IMR-90 (cell line): ENCODE measurements around the gene NOX3. TPM values are rescaled to one million over a fixed set of nuclear protein-coding genes. Genes with fewer than 3 reads are reported as not detected.

Experiments used
- ATAC-seq: fragments of 200-7000 bp; cut with Tn5 transposase; 2 replicates; pipeline ENCODE4 v1.9.1; 2020; ENCODE audit warnings: low read depth, mild to moderate bottlenecking, moderate library complexity
- BruUV-seq: library from RNA; stranded (reverse); fragments of 400-500 nt; replicated peaks from 2 replicates; lab custom pipeline; 2021; lab: Mats Ljungman, UMichigan
- CTCF ChIA-PET: fragments of 300-600 bp; formaldehyde crosslinking; extraction: SDS; loops from one replicate; lab custom pipeline; 2021; ENCODE audit warnings: antibody characterized with exemption; lab: Yijun Ruan, JAX
- POLR2A ChIA-PET: fragments of 300-600 bp; sonication (Branson Sonifier 250); formaldehyde crosslinking; loops from one replicate; lab custom pipeline; 2022; ENCODE audit warnings: antibody characterized with exemption; ENCODE audit not compliant: unreplicated experiment; lab: Charles Lee
- DNase-seq: peaks from one replicate; pipeline ENCODE4 v3.0.0; 2013
- H2AFZ ChIP-seq: replicated peaks from 2 replicates; pipeline ENCODE3; 2013; ENCODE audit warnings: low read length, mild to moderate bottlenecking; ENCODE audit not compliant: poor library complexity
- H2AK5ac ChIP-seq: 2 replicates; pipeline ENCODE4 v1.6.1; 2013; ENCODE audit warnings: low read depth, low read length, inconsistent platforms
- H2AK9ac ChIP-seq: replicated peaks from 2 replicates; pipeline ENCODE3; 2013; ENCODE audit warnings: mild to moderate bottlenecking, low read depth, low read length, moderate library complexity; ENCODE audit not compliant: poor library complexity
- H2BK120ac ChIP-seq: 2 replicates; pipeline ENCODE4 v1.6.1; 2013; ENCODE audit warnings: low read depth, low read length, inconsistent platforms
- H2BK15ac ChIP-seq: 3 replicates; pipeline ENCODE4 v1.6.1; 2013; ENCODE audit warnings: low read depth, low read length, inconsistent platforms
- H2BK20ac ChIP-seq: 2 replicates; pipeline ENCODE4 v1.6.1; 2013; ENCODE audit warnings: low read depth, mild to moderate bottlenecking, inconsistent platforms, low read length, moderate library complexity
- H2BK5ac ChIP-seq: 2 replicates; pipeline ENCODE4 v1.6.1; 2013; ENCODE audit warnings: mild to moderate bottlenecking, low read depth, low read length, inconsistent platforms; ENCODE audit not compliant: poor library complexity, severe bottlenecking
- H3K14ac ChIP-seq: replicated peaks from 2 replicates; pipeline ENCODE4 v1.6.1; 2013; ENCODE audit warnings: low read depth, low read length, inconsistent platforms
- H3K18ac ChIP-seq: 2 replicates; pipeline ENCODE4 v1.6.1; 2013; ENCODE audit warnings: low read depth, low read length, control low read depth
- H3K23ac ChIP-seq: 2 replicates; pipeline ENCODE4 v1.6.1; 2013; ENCODE audit warnings: low read depth, low read length, inconsistent platforms
- H3K27ac ChIP-seq: 2 replicates; pipeline ENCODE4 v1.5.1; 2013; ENCODE audit warnings: mild to moderate bottlenecking, control low read depth, low read length; ENCODE audit not compliant: insufficient read depth
- H3K27me3 ChIP-seq: 2 replicates; pipeline ENCODE4 v1.6.1; 2013; ENCODE audit warnings: low read length; ENCODE audit not compliant: control insufficient read depth, insufficient read depth
- H3K36me3 ChIP-seq: 2 replicates; pipeline ENCODE4 v1.6.1; 2013; ENCODE audit warnings: low read length, mixed read lengths; ENCODE audit not compliant: control insufficient read depth, insufficient read depth
- H3K4ac ChIP-seq: 2 replicates; pipeline ENCODE4 v1.6.1; 2013; ENCODE audit warnings: low read depth, low read length, inconsistent platforms
- H3K4me1 ChIP-seq: 2 replicates; pipeline ENCODE4 v1.6.1; 2013; ENCODE audit warnings: low read length, mixed read lengths; ENCODE audit not compliant: control insufficient read depth, insufficient read depth
- H3K4me2 ChIP-seq: 2 replicates; pipeline ENCODE4 v1.6.1; 2013; ENCODE audit warnings: low read depth, mild to moderate bottlenecking, control low read depth, low read length, moderate library complexity
- H3K4me3 ChIP-seq: 2 replicates; pipeline ENCODE4 v1.5.1; 2013; ENCODE audit warnings: low read depth, mild to moderate bottlenecking, control low read depth, low read length, moderate library complexity; ENCODE audit not compliant: insufficient read depth
- H3K56ac ChIP-seq: 2 replicates; pipeline ENCODE4 v1.6.1; 2013; ENCODE audit warnings: low read length, inconsistent platforms; ENCODE audit not compliant: insufficient read depth; ENCODE audit errors: extremely low read depth
- H3K79me1 ChIP-seq, 2 experiments: 2 replicates each; pipeline ENCODE4 v1.6.1; 2013; ENCODE audit warnings: low read length in 2 of 2, inconsistent platforms in 1 of 2, low read depth in 1 of 2
- H3K9ac ChIP-seq: 2 replicates; pipeline ENCODE4 v1.6.1; 2013; ENCODE audit warnings: low read depth, low read length, control low read depth
- H3K9me1 ChIP-seq: 2 replicates; pipeline ENCODE4 v1.6.1; 2013; ENCODE audit warnings: low read length, inconsistent platforms; ENCODE audit not compliant: insufficient read depth
- H3K9me3 ChIP-seq: 2 replicates; pipeline ENCODE4 v1.6.1; 2013; ENCODE audit warnings: low read length; ENCODE audit not compliant: control insufficient read depth, insufficient read depth
- H4K20me1 ChIP-seq: 2 replicates; pipeline ENCODE4 v1.6.1; 2013; ENCODE audit warnings: low read length, inconsistent platforms; ENCODE audit not compliant: insufficient read depth
- H4K5ac ChIP-seq: 2 replicates; pipeline ENCODE4 v1.6.1; 2013; ENCODE audit warnings: mild to moderate bottlenecking, low read depth, low read length, control low read depth
- H4K8ac ChIP-seq, 2 experiments: 2 replicates each; pipeline ENCODE4 v1.6.1; 2013; ENCODE audit warnings: low read depth in 2 of 2, low read length in 2 of 2, control low read depth in 1 of 2, inconsistent platforms in 1 of 2
- H4K91ac ChIP-seq: 2 replicates; pipeline ENCODE4 v1.6.1; 2013; ENCODE audit warnings: low read depth, low read length, inconsistent platforms; ENCODE audit not compliant: insufficient read depth
- BHLHE40 ChIP-seq: fragments of 150-350 bp; IDR thresholded peaks from 2 replicates; pipeline ENCODE4 v1.6.1; 2016; ENCODE audit warnings: mild to moderate bottlenecking, low read depth, low read length
- CEBPB ChIP-seq: IDR thresholded peaks from 2 replicates; pipeline ENCODE4 v1.6.1; 2012; ENCODE audit warnings: low read depth, low read length, improper control_type of control experiment
- CHD1 ChIP-seq: IDR thresholded peaks from 2 replicates; pipeline ENCODE4 v1.6.1; 2012; ENCODE audit warnings: low read depth, low read length, improper control_type of control experiment
- MXI1 ChIP-seq: IDR thresholded peaks from 2 replicates; pipeline ENCODE4 v1.6.1; 2012; ENCODE audit warnings: low read depth, mild to moderate bottlenecking, low read length, moderate library complexity, borderline replicate concordance
- NFE2L2 ChIP-seq: fragments of 150-350 bp; IDR thresholded peaks from 2 replicates; pipeline ENCODE4 v1.6.1; 2016; ENCODE audit warnings: low read depth, mild to moderate bottlenecking, low read length
- RAD21 ChIP-seq: IDR thresholded peaks from 2 replicates; pipeline ENCODE4 v1.6.1; 2012; ENCODE audit warnings: low read length, improper control_type of control experiment
- RFX5 ChIP-seq: IDR thresholded peaks from 2 replicates; pipeline ENCODE4 v1.8.0; 2012; ENCODE audit warnings: low read depth, mild to moderate bottlenecking, low read length, moderate library complexity
- SMC3 ChIP-seq: fragments of 150-350 bp; IDR thresholded peaks from 2 replicates; pipeline ENCODE4 v1.6.1; 2016; ENCODE audit warnings: low read depth, mild to moderate bottlenecking, antibody characterized with exemption, low read length, moderate library complexity
- WGBS, 2 experiments: methylation state at CpG; one replicate each; pipeline versions ENCODE4 v1.1.5 to v1.1.7; 2013; ENCODE audit warnings: missing lambda C conversion rate in 2 of 2; ENCODE audit not compliant: insufficient read length in 1 of 2; ENCODE audit errors: extremely low coverage in 2 of 2; 5-methylcytosine and 5-hydroxymethylcytosine counted together
- dilution Hi-C: fragments of 300-500 bp; cut with HindIII; formaldehyde crosslinking; loops from one replicate; pipeline ENCODE4 v1.14.3; 2018; ENCODE audit warnings: low sequenced_read_pairs; ENCODE audit not compliant: unreplicated experiment
- in situ Hi-C: fragments of 300-500 bp; cut with MboI; formaldehyde crosslinking; loops from 3 replicates; pipeline ENCODE4 v1.14.3; 2019; ENCODE audit warnings: low sequenced_read_pairs, inconsistent platforms, mixed read lengths
- intact Hi-C: fragments of 100-400 bp; cut with micrococcal nuclease; formaldehyde crosslinking; loops from 2 replicates; pipeline ENCODE4 v1.10.0; 2022
- polyA plus RNA-seq, 3 experiments: library from polyadenylated mRNA; depleted of rRNA; stranded (reverse); fragments of >200 nt; gene quantifications; 2 replicates each; pipeline ENCODE4 v1.2.3, GENCODE V29; 2012; ENCODE audit warnings: low replicate concordance in 1 of 3
- total RNA-seq: library from RNA; depleted of rRNA; stranded (reverse); fragments of >200 nt; gene quantifications from 2 replicates; pipeline ENCODE4 v1.2.3, GENCODE V29; 2012
- TF ChIP-seq, protein P1 (sequence below): fragments of 150-350 bp; IDR thresholded peaks from 2 replicates; pipeline ENCODE4 v1.6.1; 2017; ENCODE audit warnings: mild to moderate bottlenecking, antibody characterized with exemption, low read length, low read depth
- TF ChIP-seq, protein P2 (sequence below): conservative IDR thresholded peaks from 2 replicates; pipeline ENCODE4 v1.5.1; 2012; ENCODE audit warnings: mild to moderate bottlenecking, low read depth, low read length, improper control_type of control experiment
- TF ChIP-seq, protein P3 (sequence below): fragments of 150-350 bp; IDR thresholded peaks from 2 replicates; pipeline ENCODE4 v1.6.1; 2016; ENCODE audit warnings: low read depth, mild to moderate bottlenecking, low read length, moderate library complexity, borderline replicate concordance

NOX3 gene
- total and polyA plus RNA-seq, 2 of the 4 experiments (the other 2 are of a cell fraction): not detected

DNA sequence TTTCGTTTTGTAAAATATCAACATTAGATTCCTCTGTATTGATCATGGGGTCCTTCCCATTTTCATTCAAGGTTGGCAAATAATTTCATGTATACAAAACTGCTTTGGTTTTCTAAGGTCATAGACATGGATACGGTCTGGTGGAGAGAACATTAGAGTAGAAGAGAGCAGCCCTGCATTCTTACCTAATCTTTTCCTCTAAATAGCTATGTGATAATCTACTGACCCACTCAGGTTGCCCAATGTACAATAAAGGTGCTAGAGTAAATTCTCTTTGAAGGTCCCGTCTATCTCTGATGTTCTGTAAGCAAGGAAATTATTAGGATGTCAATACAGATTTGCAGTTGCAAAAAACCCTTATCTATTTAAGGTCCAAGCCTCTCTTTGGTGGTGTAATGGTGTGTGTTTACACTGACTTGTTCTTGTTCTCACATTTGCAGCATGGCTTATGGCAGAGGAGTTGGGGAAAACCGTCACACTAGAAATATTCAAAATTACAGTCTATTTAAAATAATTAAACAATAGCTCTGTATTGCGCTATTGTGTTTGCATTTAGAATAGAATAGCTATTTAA lies 31.2 kb upstream of the NOX3 start (continued):
- TF ChIP-seq, protein P1, sequence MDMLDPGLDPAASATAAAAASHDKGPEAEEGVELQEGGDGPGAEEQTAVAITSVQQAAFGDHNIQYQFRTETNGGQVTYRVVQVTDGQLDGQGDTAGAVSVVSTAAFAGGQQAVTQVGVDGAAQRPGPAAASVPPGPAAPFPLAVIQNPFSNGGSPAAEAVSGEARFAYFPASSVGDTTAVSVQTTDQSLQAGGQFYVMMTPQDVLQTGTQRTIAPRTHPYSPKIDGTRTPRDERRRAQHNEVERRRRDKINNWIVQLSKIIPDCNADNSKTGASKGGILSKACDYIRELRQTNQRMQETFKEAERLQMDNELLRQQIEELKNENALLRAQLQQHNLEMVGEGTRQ: no peak
- TF ChIP-seq RAD21: no peak

DNA sequence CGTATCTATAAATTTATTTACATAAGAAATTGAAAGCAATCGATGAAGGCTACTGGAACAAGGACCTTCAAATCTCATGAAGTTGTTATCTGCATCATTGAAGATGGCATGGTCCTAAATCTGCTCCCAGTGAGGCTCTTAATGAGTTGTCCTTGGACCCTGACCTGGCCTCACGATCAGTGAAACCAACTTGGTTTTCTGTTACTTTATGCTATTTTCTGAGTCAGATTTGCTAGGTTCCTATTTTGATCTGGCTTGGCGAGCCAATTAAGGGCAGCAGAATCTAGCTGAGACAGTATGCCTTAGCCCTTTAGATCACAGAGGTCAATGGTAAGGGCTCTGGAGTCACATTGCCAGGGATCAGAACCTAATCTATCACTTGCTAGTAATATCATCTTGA lies 30.1 kb upstream of the NOX3 start:
- H2BK20ac ChIP-seq: peak overlapping the region; percentile 33; the same call in 1 of the 2 replicates
- no peak overlapping the region for H3K23ac ChIP-seq
- no peak overlapping the region; the same call in 1 of the 2 replicates for H3K18ac ChIP-seq
- 0 out of 2 replicates have a peak overlapping the region, but pooled peaks have one; percentile 45 for H3K14ac ChIP-seq
- ChIA-PET POLR2A (no interaction called here), CTCF (no interaction called here)
- no peak overlapping the region for H3K4ac ChIP-seq
- no peak overlapping the region for H3K27ac ChIP-seq
- no peaks in the 10 kb centered on the region for H4K20me1 ChIP-seq
- H2AK9ac ChIP-seq: no peak overlapping the region
- no peaks in the 10 kb centered on the region for H3K9me3 ChIP-seq
- H3K9me1 ChIP-seq: no peaks in the 10 kb centered on the region
- H2BK120ac ChIP-seq: no peak overlapping the region; the same call in 1 of the 2 replicates
- no peak overlapping the region for H4K91ac ChIP-seq
- no peaks in the 10 kb centered on the region for H3K27me3 ChIP-seq
- no peaks in the 10 kb centered on the region for H3K36me3 ChIP-seq
- dilution Hi-C loops (no loop called here), in situ Hi-C loops (no loop called here), intact Hi-C loops (no loop called here)
- H3K79me1 ChIP-seq: no peaks in the 10 kb centered on the region
- H2AFZ ChIP-seq: no peak overlapping the region
- H3K4me1 ChIP-seq: peaks cover 5% of the 10 kb centered on the region; the same call in 1 of the 2 replicates
- no peak overlapping the region for H2BK5ac ChIP-seq
- no peak for ATAC-seq
- H3K9ac ChIP-seq: no peak overlapping the region
- H4K5ac ChIP-seq: no peak overlapping the region
- H4K8ac ChIP-seq: no peak overlapping the region
- H2BK15ac ChIP-seq: peak overlapping the region; percentile 14; the same call in 1 of the 3 replicates
- no peak overlapping the region for H3K4me3 ChIP-seq
- H2AK5ac ChIP-seq: no peak overlapping the region
- WGBS, 2 experiments: 100% methylated on average over 1 of the region's 4 CpGs; no CpG with 5 or more reads in 1 of the 2 experiments
- no peak overlapping the region for H3K56ac ChIP-seq
- BruUV-seq: no TSS peak
- DNase-seq: no peak
- H3K4me2 ChIP-seq: no peak overlapping the region
- TF ChIP-seq, protein P2, sequence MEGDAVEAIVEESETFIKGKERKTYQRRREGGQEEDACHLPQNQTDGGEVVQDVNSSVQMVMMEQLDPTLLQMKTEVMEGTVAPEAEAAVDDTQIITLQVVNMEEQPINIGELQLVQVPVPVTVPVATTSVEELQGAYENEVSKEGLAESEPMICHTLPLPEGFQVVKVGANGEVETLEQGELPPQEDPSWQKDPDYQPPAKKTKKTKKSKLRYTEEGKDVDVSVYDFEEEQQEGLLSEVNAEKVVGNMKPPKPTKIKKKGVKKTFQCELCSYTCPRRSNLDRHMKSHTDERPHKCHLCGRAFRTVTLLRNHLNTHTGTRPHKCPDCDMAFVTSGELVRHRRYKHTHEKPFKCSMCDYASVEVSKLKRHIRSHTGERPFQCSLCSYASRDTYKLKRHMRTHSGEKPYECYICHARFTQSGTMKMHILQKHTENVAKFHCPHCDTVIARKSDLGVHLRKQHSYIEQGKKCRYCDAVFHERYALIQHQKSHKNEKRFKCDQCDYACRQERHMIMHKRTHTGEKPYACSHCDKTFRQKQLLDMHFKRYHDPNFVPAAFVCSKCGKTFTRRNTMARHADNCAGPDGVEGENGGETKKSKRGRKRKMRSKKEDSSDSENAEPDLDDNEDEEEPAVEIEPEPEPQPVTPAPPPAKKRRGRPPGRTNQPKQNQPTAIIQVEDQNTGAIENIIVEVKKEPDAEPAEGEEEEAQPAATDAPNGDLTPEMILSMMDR: no peak
- TF ChIP-seq, protein P1: no peak
- TF ChIP-seq MXI1 (no peak), CEBPB (no peak), CHD1 (no peak), NFE2L2 (no peak), SMC3 (no peak), BHLHE40 (no peak), RFX5 (no peak)
- TF ChIP-seq, protein P3, sequence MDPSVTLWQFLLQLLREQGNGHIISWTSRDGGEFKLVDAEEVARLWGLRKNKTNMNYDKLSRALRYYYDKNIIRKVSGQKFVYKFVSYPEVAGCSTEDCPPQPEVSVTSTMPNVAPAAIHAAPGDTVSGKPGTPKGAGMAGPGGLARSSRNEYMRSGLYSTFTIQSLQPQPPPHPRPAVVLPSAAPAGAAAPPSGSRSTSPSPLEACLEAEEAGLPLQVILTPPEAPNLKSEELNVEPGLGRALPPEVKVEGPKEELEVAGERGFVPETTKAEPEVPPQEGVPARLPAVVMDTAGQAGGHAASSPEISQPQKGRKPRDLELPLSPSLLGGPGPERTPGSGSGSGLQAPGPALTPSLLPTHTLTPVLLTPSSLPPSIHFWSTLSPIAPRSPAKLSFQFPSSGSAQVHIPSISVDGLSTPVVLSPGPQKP: no peak
